ENCODE measurements around the gene CSNK1D. TPM values are rescaled to one million over a fixed set of nuclear protein-coding genes. Genes with fewer than 3 reads are reported as not detected.
A peak's percentile ranks its signal among the peaks of the same experiment; 100 is the strongest.

CSNK1D gene
- total RNA-seq, 1 experiment from 2014 or later = 111 TPM

DNA sequence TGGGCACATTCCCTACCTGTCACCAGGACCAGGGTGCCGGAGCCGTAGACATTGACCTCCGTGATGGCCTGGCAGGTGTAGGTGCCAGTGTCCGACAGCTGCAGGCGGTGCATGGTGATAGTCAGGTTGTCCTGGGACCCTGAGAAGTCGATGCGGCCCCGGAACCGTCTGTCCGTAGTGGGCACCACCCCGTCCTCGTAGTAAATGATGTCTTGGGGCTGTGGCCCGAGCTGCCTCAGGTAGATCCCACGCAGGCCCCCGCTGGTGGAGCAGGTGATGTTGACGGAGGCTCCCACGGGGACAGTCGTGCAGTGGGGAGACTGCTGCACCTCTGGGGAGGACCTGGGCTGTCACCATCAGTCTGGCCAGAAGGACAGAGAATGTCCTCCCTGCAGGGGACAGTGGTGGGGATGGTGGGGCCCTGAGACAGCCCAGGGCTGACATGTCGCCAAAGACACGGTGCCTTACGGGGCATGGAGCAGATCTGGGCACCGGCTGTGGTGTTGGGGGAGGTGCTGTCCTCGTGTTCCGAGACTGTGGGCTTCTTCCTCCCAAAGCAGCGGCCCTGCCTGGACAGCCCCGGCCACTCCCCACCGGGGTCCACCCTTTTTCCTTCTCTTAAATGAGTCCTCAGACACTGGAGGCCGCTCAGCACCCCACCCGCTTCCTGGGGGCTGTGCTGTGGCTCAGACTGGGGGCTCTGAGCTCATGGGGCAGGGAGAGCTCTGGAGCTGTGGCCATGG lies 43.3 kb upstream of the CSNK1D start (continued):
- TF ChIP-seq, protein P1, sequence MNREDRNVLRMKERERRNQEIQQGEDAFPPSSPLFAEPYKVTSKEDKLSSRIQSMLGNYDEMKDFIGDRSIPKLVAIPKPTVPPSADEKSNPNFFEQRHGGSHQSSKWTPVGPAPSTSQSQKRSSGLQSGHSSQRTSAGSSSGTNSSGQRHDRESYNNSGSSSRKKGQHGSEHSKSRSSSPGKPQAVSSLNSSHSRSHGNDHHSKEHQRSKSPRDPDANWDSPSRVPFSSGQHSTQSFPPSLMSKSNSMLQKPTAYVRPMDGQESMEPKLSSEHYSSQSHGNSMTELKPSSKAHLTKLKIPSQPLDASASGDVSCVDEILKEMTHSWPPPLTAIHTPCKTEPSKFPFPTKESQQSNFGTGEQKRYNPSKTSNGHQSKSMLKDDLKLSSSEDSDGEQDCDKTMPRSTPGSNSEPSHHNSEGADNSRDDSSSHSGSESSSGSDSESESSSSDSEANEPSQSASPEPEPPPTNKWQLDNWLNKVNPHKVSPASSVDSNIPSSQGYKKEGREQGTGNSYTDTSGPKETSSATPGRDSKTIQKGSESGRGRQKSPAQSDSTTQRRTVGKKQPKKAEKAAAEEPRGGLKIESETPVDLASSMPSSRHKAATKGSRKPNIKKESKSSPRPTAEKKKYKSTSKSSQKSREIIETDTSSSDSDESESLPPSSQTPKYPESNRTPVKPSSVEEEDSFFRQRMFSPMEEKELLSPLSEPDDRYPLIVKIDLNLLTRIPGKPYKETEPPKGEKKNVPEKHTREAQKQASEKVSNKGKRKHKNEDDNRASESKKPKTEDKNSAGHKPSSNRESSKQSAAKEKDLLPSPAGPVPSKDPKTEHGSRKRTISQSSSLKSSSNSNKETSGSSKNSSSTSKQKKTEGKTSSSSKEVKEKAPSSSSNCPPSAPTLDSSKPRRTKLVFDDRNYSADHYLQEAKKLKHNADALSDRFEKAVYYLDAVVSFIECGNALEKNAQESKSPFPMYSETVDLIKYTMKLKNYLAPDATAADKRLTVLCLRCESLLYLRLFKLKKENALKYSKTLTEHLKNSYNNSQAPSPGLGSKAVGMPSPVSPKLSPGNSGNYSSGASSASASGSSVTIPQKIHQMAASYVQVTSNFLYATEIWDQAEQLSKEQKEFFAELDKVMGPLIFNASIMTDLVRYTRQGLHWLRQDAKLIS (CRISPR knock-in tag; IDR thresholded peaks at IDR 0.05; ENCODE audit: borderline replicate concordance) = no peak

DNA sequence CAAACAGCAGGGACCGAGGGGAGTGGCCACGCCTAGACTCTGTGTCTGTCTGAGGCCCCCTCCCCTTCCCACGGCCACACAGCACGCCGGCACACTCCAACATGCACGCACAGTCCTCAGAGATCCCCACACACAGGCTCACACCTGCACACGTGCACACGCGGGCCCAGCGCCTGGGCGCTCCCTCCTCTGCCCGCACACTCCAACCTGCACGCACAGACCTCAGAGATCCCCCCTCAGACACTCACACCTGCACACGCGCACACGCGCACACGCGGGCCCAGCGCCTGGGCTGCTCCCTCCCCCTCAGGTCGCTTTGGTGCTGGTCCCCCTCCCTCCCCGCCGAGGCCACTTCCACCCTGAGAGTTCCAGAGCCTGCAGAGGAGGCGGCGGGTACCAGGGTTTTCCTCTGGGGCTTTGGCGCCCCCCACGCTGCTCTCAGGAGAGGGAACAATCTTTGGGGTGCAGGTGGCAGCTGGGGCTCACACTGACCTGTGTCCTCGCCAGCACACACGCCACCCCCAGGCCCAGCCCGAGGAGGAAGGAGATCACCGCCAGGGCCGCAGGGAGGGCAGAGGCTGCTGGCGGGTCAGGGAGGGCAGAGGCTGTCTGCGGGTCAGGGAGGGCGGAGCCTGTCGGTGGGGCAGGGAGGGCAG lies 42.3 kb upstream of the CSNK1D start:
- Mint-ChIP-seq H3K4me3 (peak overlapping the region; percentile 60), H3K4me1 (peaks cover 5% of the 10 kb centered on the region), H3K27me3 (ENCODE audit: low read depth) (0 out of 2 replicates have a peak, but pooled peaks cover 5% of the 10 kb centered on the region), H3K27ac (no peak overlapping the region), H3K36me3 (no peaks in the 10 kb centered on the region), H3K9me3 (no peaks in the 10 kb centered on the region)
- ChIA-PET CTCF (interaction anchor here (1.0 to 2.2 kb wide), 2 partner anchors 18 to 79 kb away, joined by 6 to 9 read pairs; partner anchors contain the start of gene SECTM1), POLR2A (interaction anchor here (0.5 kb wide), 1 partner anchor 101 kb away, joined by 3 read pairs; no protein-coding TSS in a partner anchor)
- DNase-seq (ENCODE audit: low spot score) (no peak), ATAC-seq (peak; percentile 62)
- TF ChIP-seq, protein P2, sequence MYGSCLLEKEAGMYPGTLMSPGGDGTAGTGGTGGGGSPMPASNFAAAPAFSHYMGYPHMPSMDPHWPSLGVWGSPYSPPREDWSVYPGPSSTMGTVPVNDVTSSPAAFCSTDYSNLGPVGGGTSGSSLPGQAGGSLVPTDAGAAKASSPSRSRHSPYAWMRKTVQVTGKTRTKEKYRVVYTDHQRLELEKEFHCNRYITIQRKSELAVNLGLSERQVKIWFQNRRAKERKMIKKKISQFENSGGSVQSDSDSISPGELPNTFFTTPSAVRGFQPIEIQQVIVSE (CRISPR knock-in tag; IDR thresholded peaks at IDR 0.05; ENCODE audit: borderline replicate concordance) = no peak
- no peak for TF ChIP-seq ESRRA (CRISPR knock-in tag; IDR thresholded peaks at IDR 0.05; ENCODE audit: borderline replicate concordance)

DNA sequence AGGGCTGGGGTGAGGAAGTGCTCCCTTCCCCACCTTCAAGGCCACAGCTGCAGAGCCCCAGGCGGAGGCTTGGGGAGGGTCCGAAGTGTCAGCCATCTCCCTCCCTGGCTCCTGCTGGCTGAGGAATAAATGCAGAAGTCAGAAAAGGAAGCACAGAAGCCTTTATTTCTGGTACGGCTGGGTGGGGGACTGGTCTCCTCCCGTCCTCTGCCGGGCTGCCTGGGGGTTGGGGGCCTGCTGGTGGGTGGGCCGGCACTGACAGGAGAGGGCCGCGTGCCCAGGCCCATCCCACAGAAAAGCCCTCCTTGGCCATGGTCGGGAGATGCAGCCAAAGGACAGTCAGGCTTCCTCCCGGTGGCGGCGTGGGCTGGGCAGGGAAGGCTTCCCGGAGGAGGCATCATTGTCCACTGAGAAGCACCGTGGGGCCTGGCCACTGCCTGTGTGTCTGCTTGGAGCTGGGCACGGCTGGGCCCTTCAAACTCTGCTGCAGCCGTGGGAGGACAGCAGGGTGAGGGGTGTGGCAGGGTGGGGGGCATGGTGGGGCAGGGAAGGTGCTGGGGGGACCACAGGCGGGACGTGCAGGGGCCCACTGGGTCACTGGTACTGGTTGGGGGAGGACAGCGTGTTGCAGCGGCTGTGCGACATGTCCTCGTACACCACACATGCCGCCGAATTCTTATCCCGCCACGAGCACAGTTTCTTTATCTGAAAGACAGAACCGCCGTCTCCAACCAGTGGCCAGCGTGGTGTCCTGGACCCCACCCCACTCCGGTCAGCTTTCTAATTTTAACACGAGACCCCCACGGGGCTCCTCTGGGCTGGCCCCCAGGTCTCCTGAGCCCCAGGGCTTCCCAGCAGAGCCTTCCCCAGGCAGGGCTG lies 41.5 kb upstream of the CSNK1D start:
- Mint-ChIP-seq H3K27ac (no peak overlapping the region), H3K36me3 (no peaks in the 10 kb centered on the region), H3K4me1 (peaks cover 5% of the 10 kb centered on the region), H3K27me3 (ENCODE audit: low read depth) (0 out of 2 replicates have a peak, but pooled peaks cover 5% of the 10 kb centered on the region), H3K4me3 (no peak overlapping the region), H3K9me3 (no peaks in the 10 kb centered on the region)
- CTCF ChIA-PET = no interaction called here
- ATAC-seq (no peak), DNase-seq (ENCODE audit: low spot score) (no peak)
- POLR2A ChIA-PET = no interaction called here
- no peak for TF ChIP-seq NFYB (CRISPR knock-in tag; conservative IDR thresholded peaks at IDR 0.05; ENCODE audit: low read depth)
- TF ChIP-seq ATF1 (CRISPR knock-in tag; IDR thresholded peaks at IDR 0.05) = no peak
- no peak for TF ChIP-seq PRRX2 (CRISPR knock-in tag; IDR thresholded peaks at IDR 0.05)
- TF ChIP-seq, protein P3, sequence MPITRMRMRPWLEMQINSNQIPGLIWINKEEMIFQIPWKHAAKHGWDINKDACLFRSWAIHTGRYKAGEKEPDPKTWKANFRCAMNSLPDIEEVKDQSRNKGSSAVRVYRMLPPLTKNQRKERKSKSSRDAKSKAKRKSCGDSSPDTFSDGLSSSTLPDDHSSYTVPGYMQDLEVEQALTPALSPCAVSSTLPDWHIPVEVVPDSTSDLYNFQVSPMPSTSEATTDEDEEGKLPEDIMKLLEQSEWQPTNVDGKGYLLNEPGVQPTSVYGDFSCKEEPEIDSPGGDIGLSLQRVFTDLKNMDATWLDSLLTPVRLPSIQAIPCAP (CRISPR knock-in tag; IDR thresholded peaks at IDR 0.05) = no peak
- no peak for TF ChIP-seq NFATC4 (CRISPR knock-in tag; IDR thresholded peaks at IDR 0.05)
- TF ChIP-seq TCF7 (CRISPR knock-in tag; IDR thresholded peaks at IDR 0.05; ENCODE audit: low read depth) = no peak
- TF ChIP-seq, protein P1 (CRISPR knock-in tag; IDR thresholded peaks at IDR 0.05; ENCODE audit: borderline replicate concordance) = no peak
- no peak for TF ChIP-seq CREB1 (CRISPR knock-in tag; IDR thresholded peaks at IDR 0.05)
- TF ChIP-seq ZNF138 (CRISPR knock-in tag; conservative IDR thresholded peaks at IDR 0.05) = no peak
- TF ChIP-seq, protein P4, sequence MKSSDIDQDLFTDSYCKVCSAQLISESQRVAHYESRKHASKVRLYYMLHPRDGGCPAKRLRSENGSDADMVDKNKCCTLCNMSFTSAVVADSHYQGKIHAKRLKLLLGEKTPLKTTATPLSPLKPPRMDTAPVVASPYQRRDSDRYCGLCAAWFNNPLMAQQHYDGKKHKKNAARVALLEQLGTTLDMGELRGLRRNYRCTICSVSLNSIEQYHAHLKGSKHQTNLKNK (CRISPR knock-in tag; IDR thresholded peaks at IDR 0.05) = no peak
- TF ChIP-seq, protein P5, sequence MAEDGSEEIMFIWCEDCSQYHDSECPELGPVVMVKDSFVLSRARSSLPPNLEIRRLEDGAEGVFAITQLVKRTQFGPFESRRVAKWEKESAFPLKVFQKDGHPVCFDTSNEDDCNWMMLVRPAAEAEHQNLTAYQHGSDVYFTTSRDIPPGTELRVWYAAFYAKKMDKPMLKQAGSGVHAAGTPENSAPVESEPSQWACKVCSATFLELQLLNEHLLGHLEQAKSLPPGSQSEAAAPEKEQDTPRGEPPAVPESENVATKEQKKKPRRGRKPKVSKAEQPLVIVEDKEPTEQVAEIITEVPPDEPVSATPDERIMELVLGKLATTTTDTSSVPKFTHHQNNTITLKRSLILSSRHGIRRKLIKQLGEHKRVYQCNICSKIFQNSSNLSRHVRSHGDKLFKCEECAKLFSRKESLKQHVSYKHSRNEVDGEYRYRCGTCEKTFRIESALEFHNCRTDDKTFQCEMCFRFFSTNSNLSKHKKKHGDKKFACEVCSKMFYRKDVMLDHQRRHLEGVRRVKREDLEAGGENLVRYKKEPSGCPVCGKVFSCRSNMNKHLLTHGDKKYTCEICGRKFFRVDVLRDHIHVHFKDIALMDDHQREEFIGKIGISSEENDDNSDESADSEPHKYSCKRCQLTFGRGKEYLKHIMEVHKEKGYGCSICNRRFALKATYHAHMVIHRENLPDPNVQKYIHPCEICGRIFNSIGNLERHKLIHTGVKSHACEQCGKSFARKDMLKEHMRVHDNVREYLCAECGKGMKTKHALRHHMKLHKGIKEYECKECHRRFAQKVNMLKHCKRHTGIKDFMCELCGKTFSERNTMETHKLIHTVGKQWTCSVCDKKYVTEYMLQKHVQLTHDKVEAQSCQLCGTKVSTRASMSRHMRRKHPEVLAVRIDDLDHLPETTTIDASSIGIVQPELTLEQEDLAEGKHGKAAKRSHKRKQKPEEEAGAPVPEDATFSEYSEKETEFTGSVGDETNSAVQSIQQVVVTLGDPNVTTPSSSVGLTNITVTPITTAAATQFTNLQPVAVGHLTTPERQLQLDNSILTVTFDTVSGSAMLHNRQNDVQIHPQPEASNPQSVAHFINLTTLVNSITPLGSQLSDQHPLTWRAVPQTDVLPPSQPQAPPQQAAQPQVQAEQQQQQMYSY (CRISPR knock-in tag; IDR thresholded peaks at IDR 0.05) = no peak
- no peak for TF ChIP-seq EMX1 (CRISPR knock-in tag; IDR thresholded peaks at IDR 0.05)
- TF ChIP-seq GABPB1 (CRISPR knock-in tag; IDR thresholded peaks at IDR 0.05) = no peak
- no peak for TF ChIP-seq ZNF219 (CRISPR knock-in tag; IDR thresholded peaks at IDR 0.05; ENCODE audit: borderline replicate concordance)
